ENCODE data around the gene VWA2.

Gene VWA2, protein sequence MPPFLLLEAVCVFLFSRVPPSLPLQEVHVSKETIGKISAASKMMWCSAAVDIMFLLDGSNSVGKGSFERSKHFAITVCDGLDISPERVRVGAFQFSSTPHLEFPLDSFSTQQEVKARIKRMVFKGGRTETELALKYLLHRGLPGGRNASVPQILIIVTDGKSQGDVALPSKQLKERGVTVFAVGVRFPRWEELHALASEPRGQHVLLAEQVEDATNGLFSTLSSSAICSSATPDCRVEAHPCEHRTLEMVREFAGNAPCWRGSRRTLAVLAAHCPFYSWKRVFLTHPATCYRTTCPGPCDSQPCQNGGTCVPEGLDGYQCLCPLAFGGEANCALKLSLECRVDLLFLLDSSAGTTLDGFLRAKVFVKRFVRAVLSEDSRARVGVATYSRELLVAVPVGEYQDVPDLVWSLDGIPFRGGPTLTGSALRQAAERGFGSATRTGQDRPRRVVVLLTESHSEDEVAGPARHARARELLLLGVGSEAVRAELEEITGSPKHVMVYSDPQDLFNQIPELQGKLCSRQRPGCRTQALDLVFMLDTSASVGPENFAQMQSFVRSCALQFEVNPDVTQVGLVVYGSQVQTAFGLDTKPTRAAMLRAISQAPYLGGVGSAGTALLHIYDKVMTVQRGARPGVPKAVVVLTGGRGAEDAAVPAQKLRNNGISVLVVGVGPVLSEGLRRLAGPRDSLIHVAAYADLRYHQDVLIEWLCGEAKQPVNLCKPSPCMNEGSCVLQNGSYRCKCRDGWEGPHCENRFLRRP

DNA sequence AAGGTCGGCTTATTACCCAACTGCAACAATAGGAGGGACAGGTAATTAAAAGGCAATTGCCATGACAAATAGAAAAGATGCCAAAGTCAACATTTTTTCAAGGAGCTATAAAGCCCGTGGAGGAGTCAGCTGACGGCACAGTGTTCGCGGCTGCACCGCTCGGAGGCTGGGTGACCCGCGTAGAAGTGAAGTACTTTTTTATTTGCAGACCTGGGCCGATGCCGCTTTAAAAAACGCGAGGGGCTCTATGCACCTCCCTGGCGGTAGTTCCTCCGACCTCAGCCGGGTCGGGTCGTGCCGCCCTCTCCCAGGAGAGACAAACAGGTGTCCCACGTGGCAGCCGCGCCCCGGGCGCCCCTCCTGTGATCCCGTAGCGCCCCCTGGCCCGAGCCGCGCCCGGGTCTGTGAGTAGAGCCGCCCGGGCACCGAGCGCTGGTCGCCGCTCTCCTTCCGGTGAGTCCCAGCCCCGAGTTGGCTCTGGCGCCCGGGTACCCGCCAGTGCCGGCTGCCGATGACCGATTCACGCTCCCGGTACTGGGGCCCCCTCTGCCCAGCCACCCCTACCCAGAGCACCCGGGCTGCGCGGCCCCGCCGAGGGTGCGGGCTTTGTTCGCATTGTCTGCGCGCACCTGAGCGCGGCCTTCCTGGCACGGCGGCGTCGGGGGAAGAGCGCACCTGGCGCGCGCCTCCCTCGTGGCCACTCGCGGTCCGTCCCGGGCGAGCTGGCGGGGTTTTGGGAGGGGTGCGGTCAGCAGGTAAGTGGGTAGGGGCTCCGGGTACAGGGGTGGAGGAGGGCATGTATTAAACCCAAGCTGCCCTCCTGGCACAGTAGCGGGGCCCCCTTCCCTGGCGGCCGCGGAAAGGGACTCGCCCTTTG is at the start of gene VWA2:
TSS of gene VWA2 (plus strand) at position 138 of the 877 bp plus-strand sequence. CDS start 9,460 bp downstream, outside the sequence.
- DNase-seq, result no peak

DNA sequence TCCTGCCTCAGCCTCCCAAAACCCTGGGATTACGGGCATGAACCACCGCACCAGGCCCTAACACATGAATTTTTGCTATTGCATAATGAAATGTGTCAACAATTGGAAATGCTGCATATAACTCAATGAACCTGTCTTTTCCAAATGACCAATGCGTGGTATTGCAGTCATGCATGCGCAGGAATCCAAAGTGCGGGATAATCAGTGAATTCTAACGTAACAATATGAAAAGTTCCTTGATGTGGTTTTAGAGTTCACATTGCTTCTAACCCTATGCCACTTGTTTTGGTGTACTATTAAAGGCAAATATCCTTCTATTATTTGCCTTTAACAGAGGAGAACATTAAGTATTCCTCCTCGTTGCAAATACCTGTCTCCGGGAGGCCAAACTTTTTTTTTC is 49.4 kb upstream of the VWA2 start:
- DNase-seq, result no peak

DNA sequence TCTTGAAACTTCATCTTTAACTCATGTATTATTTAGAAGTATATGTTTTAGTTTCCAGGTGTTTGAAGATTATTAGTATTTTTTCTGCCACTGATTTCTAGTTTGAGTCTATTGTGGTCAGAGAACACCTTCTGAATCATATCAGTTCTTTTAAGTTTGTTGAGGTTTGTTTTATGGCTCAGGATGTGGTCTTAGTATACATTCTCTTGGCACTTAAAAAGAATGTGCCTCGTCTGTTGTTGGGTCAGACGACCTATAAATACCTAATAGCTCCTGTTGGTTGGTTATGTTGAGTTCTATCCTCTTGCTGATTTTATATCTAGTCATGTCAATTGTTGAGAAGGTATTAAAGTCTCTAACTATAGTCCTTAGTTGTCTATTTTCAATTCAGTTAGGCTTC is 44.0 kb upstream of the VWA2 start:
- DNase-seq, result no peak

DNA sequence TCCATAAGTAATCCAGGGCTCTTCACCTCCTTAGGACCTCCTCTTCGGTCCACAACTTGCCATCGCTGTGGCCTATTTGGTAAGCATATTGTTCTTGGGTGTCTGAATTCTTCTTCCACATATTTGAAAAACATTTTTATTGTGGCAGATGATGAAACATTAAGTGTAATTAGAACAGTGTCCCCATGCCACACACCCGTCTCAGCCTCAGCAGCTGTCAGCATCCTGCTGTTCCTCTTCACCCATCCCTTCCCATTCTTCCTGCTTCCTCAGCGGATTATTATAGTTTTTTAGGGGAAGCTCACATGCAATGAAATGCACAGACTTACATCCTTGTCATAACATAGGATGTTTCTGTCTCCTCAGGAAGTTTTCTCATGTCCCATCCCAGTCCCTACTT is 39.8 kb upstream of the VWA2 start:
- no peak for DNase-seq

DNA sequence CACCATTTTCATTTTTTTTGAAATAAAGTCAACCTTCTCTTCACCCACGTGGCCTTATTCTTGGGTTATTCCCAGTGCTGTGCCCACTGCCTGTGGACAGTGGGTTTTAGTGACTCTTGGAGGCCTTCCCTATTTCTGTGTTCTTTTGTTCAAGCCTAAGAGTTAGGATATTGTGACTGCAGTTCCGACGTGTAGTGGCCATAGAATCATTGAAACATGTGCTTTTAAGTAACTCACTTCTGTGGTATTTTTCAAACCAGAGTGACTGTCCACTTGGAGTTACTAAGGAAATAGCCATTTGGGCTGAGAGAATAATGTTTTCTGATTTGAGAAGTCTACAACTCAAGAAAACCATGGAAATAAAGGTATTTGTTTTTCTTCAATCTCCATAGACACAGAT is 36.2 kb upstream of the VWA2 start:
- no peak for DNase-seq

DNA sequence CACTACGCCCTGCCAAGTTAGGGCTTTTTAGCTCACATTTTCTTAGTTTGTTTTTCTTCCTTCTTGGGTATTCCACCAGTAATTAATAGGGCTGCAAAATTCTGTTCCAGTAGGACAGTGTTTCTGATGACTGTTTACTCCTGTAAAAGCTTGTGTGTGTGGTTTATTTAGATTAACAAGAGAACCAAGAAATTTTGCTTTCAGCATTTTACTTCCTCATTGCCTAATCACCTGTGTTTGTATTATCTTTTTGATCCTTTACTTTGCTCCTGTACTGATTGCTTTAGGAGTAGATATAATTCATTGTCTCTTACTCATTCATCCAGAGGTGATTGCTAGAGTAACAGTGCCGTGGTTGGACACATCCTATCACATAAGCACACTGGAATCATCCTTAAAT is 32.2 kb upstream of the VWA2 start:
- no peak for DNase-seq

DNA sequence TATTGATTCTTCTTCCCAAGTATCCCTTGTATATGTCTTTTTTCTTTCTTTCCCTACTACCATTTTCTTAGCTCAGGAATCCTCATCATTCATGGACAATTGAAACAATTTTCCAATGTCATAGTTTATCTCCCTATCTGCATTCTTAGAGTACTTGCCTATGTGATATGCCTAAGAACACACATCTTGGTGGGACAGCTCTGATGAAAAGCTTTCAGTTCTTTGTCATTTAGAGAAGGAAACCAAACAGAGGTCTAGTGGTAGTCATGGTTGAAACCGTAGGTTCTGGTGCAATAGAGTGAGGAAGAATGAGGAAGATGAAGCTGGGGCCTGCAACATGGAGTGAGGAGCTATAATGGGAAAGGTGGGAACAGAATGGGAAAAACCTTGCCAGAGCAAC is 31.7 kb upstream of the VWA2 start:
- DNase-seq, result no peak

DNA sequence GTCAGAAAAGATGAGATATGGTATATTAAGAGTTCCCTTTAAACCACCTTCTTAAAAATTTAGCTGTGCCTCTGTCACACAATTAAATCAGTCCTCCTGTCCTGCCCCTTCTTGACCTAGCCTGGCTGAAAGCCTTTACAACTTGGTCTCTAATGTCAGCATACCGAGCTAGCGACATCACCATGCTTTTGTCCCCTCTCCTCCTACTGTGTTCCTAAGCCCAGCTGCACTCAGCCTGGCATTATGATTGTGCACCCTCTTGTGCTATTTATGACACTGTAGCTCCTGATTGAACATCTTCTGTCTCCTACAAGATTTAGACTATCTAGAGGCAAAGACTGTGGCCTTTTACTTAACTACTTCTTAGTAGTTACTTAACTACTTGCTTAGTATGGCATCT is 30.7 kb upstream of the VWA2 start:
- DNase-seq, result no peak

DNA sequence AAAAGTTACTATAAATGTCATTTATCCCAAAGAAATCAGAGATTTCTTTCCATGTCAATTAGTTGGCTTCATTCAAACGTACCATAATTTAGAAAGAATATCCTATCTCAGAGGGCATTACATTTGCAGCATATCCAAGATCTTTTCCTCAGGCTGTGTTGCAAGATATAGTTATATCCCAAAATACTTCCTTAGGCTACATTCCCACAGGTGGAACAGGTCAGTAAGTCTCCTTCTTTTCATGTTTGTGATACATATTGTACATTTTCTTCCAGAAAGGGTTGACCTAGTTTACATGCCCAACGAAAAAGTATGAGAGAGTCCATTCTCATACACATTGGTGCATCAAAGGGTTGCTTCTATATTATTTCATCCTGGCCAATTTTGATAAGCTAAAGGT is 26.9 kb upstream of the VWA2 start:
- DNase-seq, result no peak

DNA sequence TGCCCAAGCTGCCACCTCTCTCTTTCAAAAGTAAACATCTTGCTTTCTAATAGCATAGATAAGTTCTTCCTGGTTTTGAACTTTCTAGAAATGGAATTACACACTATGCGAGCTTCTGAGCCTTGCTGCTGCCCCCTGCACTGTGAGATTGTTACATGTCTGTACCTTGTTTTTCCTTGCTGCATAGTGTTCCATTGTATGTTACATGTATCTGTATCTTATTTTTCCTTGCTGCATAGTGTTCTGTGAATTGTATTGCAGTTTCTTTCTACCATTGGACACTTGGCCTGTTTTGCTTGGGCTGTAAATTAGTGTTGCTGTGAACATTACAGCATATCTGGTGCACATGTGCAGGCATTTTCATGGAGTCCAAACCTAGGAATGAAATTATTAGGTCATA is 24.0 kb upstream of the VWA2 start:
- no peak for DNase-seq

DNA sequence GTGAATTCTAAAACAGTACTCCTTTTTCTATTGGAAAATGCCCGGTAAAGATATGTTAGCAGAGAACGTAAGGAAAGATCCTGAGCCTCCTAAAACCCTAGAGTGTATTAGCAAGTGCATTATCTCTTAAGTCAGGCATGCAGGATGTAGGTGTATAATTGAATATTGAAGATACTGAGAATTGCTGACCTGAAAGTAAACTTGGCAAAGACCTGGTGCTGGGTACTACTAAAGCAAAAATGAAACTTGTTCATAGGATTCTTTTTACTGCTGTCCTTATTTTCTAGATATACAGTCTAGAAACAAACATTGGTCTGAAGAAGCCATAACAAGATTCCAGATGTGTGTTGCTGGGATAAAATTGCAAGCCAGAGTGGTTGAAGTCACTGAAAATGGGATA is 18.8 kb upstream of the VWA2 start:
- DNase-seq, result no peak

DNA sequence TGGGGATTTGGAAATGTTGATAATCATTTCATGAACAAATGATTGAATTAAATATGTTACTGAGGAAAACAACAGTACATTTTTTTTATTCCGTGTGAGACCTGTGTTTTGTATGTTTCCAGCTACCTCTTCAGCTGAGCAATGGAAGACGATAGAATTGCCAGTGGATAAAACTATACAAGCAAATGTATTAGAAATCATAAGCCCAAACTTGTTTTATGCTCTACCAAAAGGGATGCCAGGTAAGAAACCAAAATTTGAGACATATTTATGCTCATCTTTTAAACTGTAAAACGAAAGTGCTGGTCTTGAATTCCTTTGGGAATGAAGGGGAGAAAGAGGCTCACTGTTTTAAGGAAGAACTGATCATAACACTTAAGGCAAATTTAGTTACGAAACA is 17.8 kb upstream of the VWA2 start:
- no peak for DNase-seq

DNA sequence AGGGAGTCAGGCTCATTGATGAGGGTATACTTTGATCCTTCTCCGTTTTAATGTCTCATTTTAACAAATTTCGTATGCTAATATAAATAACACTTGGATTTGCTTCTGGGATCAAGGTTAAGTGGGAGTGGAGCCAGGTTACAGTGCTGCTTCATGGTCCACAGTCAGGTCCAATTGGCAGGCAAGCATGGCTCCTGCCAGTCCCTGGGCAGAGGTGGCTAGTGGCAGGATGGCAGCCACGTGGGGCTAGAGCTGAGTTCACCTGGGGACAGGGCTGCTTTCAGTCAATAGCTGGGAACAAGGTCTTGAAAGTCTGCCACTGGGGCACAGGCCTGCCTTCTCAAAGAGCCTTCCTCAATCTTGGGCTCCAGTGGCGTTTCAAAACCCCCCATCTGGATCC is 16.0 kb upstream of the VWA2 start:
- no peak for DNase-seq

DNA sequence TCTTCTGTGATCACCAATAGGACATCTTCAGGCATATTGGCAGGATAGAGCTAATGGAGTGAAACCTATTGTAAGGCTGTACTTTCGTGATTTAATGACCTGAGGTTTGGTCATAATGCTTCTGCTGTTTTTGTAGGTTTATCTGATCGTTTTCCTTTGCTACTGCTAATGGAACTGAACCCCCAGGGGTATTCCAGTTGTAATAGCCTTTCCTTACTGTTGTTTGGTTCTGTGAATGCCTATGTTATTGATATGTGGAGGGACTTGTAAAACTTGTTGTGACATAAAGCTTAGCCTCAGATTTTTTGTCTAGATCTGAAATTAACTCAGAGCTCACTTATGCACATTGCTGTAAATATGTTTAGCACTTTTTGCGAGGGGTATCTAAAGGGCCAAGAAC is 10.9 kb upstream of the VWA2 start:
- DNase-seq, result no peak

DNA sequence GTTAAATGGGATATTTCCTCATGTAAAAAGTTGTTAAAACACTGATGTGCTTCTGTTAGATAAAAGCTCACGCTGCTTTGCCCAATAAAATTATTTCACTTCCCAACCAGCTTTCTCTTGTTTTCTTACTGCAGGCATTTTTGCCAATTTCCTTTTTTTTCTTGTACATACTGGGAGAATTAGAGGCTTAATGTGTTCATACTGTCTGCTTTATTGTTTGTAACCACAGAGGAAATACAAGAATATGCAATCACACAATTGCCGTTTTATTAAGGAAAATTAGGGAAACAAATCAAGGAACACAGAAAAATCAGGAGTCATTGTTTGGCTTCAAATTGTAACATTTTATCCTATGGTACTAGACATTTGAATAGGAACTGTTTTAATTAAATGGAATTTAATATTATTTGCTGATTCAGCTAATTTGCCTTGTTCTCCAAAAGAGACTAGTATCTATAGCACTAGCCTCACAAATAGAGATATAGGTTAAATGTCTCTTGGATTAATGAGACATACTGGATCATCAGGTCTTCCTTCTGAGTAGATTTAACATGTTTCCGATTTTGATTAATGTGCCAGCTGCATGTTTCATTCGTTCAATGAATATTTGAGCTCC is 6.4 kb upstream of the VWA2 start:
- DNase-seq, result no peak

DNA sequence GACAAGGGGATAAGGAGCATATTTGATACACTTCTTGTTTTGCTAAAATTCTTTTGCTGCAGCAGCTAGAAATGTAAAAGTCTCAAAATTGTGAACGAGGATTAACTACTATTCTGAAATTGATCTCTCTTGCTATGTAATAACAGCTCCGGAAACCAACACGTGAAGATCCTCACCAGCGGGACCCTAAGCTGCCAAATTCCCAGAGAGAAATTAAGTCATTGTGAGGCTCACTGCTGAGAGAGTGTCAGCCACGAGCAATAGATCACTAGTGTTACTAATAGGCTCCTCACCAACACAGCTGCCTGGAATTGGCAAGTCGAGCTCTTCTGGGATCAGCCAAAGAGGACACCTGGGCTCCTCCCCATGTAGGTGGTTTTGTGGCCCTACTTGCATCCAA is 5.6 kb upstream of the VWA2 start:
- no peak for DNase-seq

DNA sequence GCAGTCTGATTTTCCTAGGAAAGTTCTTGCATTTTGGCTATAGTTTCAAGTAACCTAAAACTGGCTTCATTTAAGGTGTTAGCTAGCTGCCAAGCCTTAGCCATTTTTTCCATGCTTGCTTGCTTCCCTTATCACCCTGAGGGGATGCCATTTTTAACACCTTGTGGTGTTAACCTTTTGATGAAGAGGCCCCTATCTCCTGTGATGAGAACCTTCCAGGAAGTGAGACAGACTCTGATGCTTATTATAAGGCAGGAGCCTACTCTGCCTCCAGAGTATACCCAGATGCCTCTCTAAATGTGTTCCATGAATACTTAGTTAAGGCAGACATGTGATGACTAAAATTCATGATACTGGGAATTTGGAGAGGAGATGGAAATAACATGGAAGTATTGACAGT is 4.9 kb upstream of the VWA2 start:
- DNase-seq, result no peak

DNA sequence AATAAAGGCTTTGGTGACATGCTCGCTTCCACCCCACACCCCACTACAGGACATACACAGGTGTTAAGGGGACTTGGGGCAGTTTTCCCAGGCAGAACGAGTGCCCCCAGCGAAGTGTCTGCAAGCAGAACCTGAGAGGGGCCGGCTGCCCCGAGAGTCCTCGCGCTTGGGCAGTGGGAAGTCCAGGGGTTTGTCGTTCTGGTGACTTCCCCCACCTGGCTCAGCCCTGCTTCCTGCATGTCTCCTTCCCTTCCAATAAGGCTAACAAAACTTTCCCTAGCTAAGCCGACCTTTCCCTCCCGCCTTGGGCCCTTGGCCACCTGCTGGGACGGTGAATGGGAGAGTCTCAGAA is 916 bp downstream of the VWA2 start:
- no peak for DNase-seq

DNA sequence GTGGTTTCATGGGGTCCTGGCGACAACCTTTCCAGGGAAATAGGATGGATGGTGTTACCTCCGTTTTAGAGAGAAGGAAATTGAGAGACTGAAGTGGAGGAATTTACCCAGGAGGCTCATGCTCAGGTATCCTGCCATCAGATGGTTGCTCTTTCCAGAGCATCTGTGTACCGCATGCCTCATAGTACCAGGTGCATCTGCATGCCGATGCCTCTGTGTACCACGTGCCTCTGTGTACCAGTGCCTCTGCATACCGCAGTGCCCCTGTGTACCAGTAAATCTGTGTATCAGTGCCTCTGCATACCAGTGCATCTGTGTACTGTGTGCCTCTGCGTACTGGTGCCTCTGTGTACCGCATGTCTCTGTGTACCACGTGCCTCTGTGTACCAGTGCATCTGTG is 3.2 kb downstream of the VWA2 start:
- DNase-seq, result no peak

DNA sequence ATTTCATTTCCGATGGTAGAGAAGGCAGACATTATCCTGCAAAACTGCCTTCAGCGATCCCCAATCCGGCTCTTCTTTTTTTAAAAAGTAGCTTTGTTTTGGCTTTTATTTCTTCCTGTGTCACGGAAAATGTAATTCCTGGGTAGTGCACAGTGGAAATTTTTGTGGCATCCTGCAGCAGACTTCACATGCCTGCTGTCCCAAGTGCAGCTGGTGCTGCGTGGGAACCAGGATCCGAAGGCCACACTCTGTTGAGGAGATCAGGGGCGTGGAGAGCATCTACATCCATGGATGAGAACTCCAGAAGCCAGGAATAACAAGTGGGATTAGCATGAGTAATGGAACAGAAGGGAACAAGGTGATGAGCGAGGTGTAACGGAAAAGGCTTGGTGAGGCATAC is 4.6 kb downstream of the VWA2 start:
- no peak for DNase-seq

DNA sequence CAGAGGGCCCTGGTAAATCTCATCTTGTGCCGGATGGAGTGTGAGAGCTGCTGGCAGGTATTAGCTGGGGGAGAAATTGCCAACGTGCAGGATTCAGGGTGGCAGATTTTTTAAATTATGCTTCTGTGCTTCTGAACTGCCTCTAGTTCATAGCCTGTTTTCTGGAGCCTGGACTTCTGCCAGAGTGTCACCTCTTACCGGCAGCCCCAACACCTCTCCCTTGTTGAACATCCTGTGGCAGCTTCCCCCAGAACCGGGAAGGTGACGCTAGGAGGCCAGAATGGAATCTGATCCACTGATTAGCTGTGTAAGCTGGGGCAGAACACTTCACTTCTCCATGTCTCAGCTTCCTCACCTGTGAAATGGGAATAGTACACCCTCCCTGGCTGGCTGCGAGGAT is 5.1 kb downstream of the VWA2 start:
- DNase-seq, result no peak

DNA sequence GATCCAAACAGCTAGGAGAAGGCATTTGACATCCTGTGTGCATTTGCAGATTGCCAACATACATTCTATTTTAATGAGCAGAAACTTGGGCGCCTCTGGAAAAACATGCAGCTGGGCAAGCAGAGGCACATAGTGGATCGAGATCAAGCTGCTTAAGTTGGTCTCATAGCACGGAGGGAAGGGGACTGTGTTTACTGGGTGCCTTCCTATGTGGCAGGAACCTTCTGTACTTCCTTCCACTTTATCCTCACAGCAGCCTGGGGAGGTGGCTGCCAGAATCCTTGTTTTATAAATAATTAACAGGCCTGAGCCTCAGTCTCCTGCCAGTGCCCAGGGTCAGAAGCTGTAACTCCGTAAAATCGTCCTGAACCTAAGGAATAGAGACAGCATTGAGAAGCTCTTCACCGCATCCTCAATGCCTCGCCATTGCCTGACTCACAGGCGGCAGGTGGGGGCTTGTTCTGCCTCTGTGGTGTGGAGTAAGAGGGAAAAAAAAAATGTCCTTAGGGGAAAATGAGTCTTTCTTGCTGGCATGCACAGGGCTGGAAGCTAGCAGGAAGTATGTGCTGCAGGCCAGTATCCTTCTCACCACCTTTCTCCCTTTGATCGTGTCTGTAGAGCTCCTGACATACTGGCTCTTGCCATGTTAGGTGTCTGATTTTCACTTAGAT is 6.2 kb downstream of the VWA2 start:
- no peak for DNase-seq
